ENCODE data around the gene LSG1.

GRCh38 chr3:194661946-194662345 is 10.0 kb downstream of the LSG1 start:
- TF ChIP-seq, protein P1, sequence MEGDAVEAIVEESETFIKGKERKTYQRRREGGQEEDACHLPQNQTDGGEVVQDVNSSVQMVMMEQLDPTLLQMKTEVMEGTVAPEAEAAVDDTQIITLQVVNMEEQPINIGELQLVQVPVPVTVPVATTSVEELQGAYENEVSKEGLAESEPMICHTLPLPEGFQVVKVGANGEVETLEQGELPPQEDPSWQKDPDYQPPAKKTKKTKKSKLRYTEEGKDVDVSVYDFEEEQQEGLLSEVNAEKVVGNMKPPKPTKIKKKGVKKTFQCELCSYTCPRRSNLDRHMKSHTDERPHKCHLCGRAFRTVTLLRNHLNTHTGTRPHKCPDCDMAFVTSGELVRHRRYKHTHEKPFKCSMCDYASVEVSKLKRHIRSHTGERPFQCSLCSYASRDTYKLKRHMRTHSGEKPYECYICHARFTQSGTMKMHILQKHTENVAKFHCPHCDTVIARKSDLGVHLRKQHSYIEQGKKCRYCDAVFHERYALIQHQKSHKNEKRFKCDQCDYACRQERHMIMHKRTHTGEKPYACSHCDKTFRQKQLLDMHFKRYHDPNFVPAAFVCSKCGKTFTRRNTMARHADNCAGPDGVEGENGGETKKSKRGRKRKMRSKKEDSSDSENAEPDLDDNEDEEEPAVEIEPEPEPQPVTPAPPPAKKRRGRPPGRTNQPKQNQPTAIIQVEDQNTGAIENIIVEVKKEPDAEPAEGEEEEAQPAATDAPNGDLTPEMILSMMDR (IDR thresholded peaks at IDR 0.05; ENCODE audit: low read depth, low read length, poor library complexity, severe bottlenecking) = no peak
- no peak for TF ChIP-seq EZH2phosphoT487 (IDR thresholded peaks at IDR 0.05; ENCODE audit: borderline replicate concordance, low read length)

Measured in DOHH2 (cell line).